GM19193 (cell line): Measurements from ENCODE around the gene ULK1.

ENCODE experiments used
- POLR2A ChIP-seq: IDR thresholded peaks from 4 replicates; pipeline ENCODE4 v1.6.1; 2011; ENCODE audit not compliant: insufficient read depth, insufficient read length; ENCODE audit errors: extremely low read depth

ULK1 gene

GRCh38 chr12:131871677-131872076, 22.7 kb upstream of the ULK1 start:
- no peak for TF ChIP-seq POLR2A

GRCh38 chr12:131872154-131873051, 22.0 kb upstream of the ULK1 start:
- TF ChIP-seq POLR2A = no peak

GRCh38 chr12:131873293-131873692, 21.1 kb upstream of the ULK1 start:
- no peak for TF ChIP-seq POLR2A

GRCh38 chr12:131882804-131883520, 11.5 kb upstream of the ULK1 start:
- TF ChIP-seq POLR2A = no peak

GRCh38 chr12:131883521-131883900, 10.9 kb upstream of the ULK1 start:
- no peak for TF ChIP-seq POLR2A

GRCh38 chr12:131885543-131886057, 8.8 kb upstream of the ULK1 start:
- no peak for TF ChIP-seq POLR2A

- TF ChIP-seq POLR2A = no peak
Observed at GRCh38 chr12:131892711-131893604, 1.5 kb upstream of the ULK1 start.

GRCh38 chr12:131893605-131894312, 663 bp upstream of the ULK1 start:
- TF ChIP-seq POLR2A = no peak

GRCh38 chr12:131894981-131895639, 688 bp downstream of the ULK1 start:
- no peak for TF ChIP-seq POLR2A

GRCh38 chr12:131895640-131896079, 1.2 kb downstream of the ULK1 start:
- no peak for TF ChIP-seq POLR2A

- no peak for TF ChIP-seq POLR2A
Observed at GRCh38 chr12:131896080-131896810, 1.8 kb downstream of the ULK1 start.

GRCh38 chr12:131896811-131897270, 2.4 kb downstream of the ULK1 start:
- TF ChIP-seq POLR2A = no peak

- no peak for TF ChIP-seq POLR2A
Observed at GRCh38 chr12:131897276-131897675, 2.9 kb downstream of the ULK1 start.
